RWPE2 (cell line): ENCODE measurements around the gene CCDC186.

Source experiments
- ATAC-seq: fragments of 200-7000 bp; cut with Tn5 transposase; 3 replicates; pipeline ENCODE4 v1.9.1; 2021; ENCODE audit warnings: low read depth
- DNase-seq: peaks from one replicate; pipeline ENCODE4 v3.0.0-alpha.2; 2020; ENCODE audit warnings: low spot score
- H3K27ac ChIP-seq: fragments of 450-650 bp; 2 replicates; pipeline ENCODE4 v1.5.1; 2017; ENCODE audit warnings: mild to moderate bottlenecking; ENCODE audit not compliant: poor library complexity, severe bottlenecking
- H3K27me3 ChIP-seq: fragments of 250-450 bp; sonication (Bioruptor Pico); 2 replicates; pipeline ENCODE4 v1.5.1; 2021; ENCODE audit warnings: mild to moderate bottlenecking, moderate library complexity; ENCODE audit not compliant: insufficient read depth, poor library complexity, severe bottlenecking
- H3K36me3 ChIP-seq: fragments of 250-450 bp; sonication (Bioruptor Pico); 2 replicates; pipeline ENCODE4 v1.5.1; 2020; ENCODE audit warnings: low read depth, mild to moderate bottlenecking, moderate library complexity
- H3K4me1 ChIP-seq: fragments of 250-450 bp; sonication (Bioruptor Pico); 2 replicates; pipeline ENCODE4 v1.5.1; 2021; ENCODE audit warnings: mild to moderate bottlenecking, moderate library complexity; ENCODE audit not compliant: insufficient read depth, poor library complexity, severe bottlenecking
- H3K4me3 ChIP-seq: fragments of 250-450 bp; sonication (Bioruptor Pico); 2 replicates; pipeline ENCODE4 v1.5.1; 2021; ENCODE audit warnings: mild to moderate bottlenecking, moderate library complexity; ENCODE audit not compliant: severe bottlenecking
- H3K9me3 ChIP-seq: fragments of 250-450 bp; sonication (Bioruptor Pico); 2 replicates; pipeline ENCODE4 v1.5.1; 2021; ENCODE audit warnings: mild to moderate bottlenecking, moderate library complexity; ENCODE audit not compliant: severe bottlenecking
- TF ChIP-seq, protein P1 (sequence below): fragments of 450-650 bp; IDR thresholded peaks from one replicate; pipeline ENCODE4 v1.5.1; 2017; ENCODE audit warnings: mild to moderate bottlenecking, moderate library complexity; ENCODE audit not compliant: poor library complexity, severe bottlenecking

The CCDC186 gene

GRCh38 chr10:114173921-114174694 lies at the start of gene CCDC186:
Gene CCDC186 (minus strand): TSS chr10:114174203. CDS start chr10:114163268, 10,935 bp downstream.
- no peaks in the 10 kb centered on the region for H3K9me3 ChIP-seq
- H3K4me3 ChIP-seq: peak within 1 kb of the TSS; percentile 78
- H3K36me3 ChIP-seq: peaks cover 12% of the 10 kb centered on the region
- H3K4me1 ChIP-seq: peaks cover 14% of the 10 kb centered on the region
- TF ChIP-seq, protein P1, sequence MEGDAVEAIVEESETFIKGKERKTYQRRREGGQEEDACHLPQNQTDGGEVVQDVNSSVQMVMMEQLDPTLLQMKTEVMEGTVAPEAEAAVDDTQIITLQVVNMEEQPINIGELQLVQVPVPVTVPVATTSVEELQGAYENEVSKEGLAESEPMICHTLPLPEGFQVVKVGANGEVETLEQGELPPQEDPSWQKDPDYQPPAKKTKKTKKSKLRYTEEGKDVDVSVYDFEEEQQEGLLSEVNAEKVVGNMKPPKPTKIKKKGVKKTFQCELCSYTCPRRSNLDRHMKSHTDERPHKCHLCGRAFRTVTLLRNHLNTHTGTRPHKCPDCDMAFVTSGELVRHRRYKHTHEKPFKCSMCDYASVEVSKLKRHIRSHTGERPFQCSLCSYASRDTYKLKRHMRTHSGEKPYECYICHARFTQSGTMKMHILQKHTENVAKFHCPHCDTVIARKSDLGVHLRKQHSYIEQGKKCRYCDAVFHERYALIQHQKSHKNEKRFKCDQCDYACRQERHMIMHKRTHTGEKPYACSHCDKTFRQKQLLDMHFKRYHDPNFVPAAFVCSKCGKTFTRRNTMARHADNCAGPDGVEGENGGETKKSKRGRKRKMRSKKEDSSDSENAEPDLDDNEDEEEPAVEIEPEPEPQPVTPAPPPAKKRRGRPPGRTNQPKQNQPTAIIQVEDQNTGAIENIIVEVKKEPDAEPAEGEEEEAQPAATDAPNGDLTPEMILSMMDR: no peak
- H3K27ac ChIP-seq: peak within 1 kb of the TSS; percentile 47
- no peaks in the 10 kb centered on the region for H3K27me3 ChIP-seq
- ATAC-seq: peak; percentile 97
- DNase-seq: peak; percentile 99

GRCh38 chr10:114223066-114223465 lies 49.1 kb upstream of the CCDC186 start:
- Histone ChIP-seq H3K27me3 (no peaks in the 10 kb centered on the region), H3K36me3 (no peaks in the 10 kb centered on the region), H3K27ac (no peak overlapping the region), H3K9me3 (no peaks in the 10 kb centered on the region), H3K4me3 (no peak overlapping the region), H3K4me1 (no peaks in the 10 kb centered on the region)
- TF ChIP-seq, protein P1: no peak
- no peak for ATAC-seq
- DNase-seq: no peak

DNA sequence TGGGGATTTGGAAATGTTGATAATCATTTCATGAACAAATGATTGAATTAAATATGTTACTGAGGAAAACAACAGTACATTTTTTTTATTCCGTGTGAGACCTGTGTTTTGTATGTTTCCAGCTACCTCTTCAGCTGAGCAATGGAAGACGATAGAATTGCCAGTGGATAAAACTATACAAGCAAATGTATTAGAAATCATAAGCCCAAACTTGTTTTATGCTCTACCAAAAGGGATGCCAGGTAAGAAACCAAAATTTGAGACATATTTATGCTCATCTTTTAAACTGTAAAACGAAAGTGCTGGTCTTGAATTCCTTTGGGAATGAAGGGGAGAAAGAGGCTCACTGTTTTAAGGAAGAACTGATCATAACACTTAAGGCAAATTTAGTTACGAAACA lies 47.2 kb upstream of the CCDC186 start:
- Histone ChIP-seq H3K27ac (no peak overlapping the region), H3K4me3 (no peak overlapping the region), H3K4me1 (no peaks in the 10 kb centered on the region), H3K36me3 (no peaks in the 10 kb centered on the region), H3K27me3 (no peaks in the 10 kb centered on the region), H3K9me3 (no peaks in the 10 kb centered on the region)
- ATAC-seq: no peak
- TF ChIP-seq, protein P1: no peak
- DNase-seq: no peak

GRCh38 chr10:114220281-114220680 lies 46.3 kb upstream of the CCDC186 start:
- ATAC-seq: no peak
- TF ChIP-seq, protein P1: no peak
- no peak overlapping the region for H3K4me3 ChIP-seq
- H3K27ac ChIP-seq: no peak overlapping the region
- no peaks in the 10 kb centered on the region for H3K9me3 ChIP-seq
- no peaks in the 10 kb centered on the region for H3K4me1 ChIP-seq
- no peaks in the 10 kb centered on the region for H3K27me3 ChIP-seq
- no peaks in the 10 kb centered on the region for H3K36me3 ChIP-seq
- no peak for DNase-seq

DNA sequence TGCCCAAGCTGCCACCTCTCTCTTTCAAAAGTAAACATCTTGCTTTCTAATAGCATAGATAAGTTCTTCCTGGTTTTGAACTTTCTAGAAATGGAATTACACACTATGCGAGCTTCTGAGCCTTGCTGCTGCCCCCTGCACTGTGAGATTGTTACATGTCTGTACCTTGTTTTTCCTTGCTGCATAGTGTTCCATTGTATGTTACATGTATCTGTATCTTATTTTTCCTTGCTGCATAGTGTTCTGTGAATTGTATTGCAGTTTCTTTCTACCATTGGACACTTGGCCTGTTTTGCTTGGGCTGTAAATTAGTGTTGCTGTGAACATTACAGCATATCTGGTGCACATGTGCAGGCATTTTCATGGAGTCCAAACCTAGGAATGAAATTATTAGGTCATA lies 41.0 kb upstream of the CCDC186 start:
- H3K27me3 ChIP-seq: no peaks in the 10 kb centered on the region
- TF ChIP-seq, protein P1: no peak
- no peak overlapping the region for H3K27ac ChIP-seq
- no peak for DNase-seq
- H3K36me3 ChIP-seq: no peaks in the 10 kb centered on the region
- no peaks in the 10 kb centered on the region for H3K9me3 ChIP-seq
- no peak overlapping the region for H3K4me3 ChIP-seq
- no peak for ATAC-seq
- H3K4me1 ChIP-seq: no peaks in the 10 kb centered on the region
